ENCODE results near the gene GPR143.

DNA sequence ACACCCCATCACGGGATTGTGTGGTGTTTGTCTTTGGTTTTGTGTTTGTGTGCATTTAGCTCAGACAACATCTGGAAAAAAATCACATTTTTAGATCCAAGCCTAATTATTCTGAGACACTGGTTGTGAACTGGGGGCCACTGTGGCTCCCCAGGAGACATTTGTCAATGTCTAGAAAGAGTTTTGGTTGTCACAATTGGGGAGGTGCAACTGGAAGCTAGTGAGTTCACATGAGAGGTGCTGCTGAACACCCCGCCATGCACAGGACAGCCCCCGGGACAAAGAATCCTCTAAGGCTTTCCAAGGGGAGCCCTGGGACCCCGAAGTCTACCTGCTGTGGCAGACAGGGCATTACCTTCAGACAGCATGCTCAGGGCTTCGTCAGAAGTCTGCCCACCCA, 26.5 kb downstream of the GPR143 start:
- TF ChIP-seq, protein P1, sequence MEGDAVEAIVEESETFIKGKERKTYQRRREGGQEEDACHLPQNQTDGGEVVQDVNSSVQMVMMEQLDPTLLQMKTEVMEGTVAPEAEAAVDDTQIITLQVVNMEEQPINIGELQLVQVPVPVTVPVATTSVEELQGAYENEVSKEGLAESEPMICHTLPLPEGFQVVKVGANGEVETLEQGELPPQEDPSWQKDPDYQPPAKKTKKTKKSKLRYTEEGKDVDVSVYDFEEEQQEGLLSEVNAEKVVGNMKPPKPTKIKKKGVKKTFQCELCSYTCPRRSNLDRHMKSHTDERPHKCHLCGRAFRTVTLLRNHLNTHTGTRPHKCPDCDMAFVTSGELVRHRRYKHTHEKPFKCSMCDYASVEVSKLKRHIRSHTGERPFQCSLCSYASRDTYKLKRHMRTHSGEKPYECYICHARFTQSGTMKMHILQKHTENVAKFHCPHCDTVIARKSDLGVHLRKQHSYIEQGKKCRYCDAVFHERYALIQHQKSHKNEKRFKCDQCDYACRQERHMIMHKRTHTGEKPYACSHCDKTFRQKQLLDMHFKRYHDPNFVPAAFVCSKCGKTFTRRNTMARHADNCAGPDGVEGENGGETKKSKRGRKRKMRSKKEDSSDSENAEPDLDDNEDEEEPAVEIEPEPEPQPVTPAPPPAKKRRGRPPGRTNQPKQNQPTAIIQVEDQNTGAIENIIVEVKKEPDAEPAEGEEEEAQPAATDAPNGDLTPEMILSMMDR (IDR thresholded peaks at IDR 0.05; ENCODE audit: extremely low read depth in 1 of 2, insufficient read depth in 1 of 2, low read depth in 1 of 2, low read length in 2 of 2), result no peak
- TF ChIP-seq POLR2A (IDR thresholded peaks at IDR 0.05; ENCODE audit: low read depth, low read length) (no peak), GATA2 (IDR thresholded peaks at IDR 0.05; ENCODE audit: insufficient read depth, insufficient read length, low read depth, low read length) (no peak), JUN (IDR thresholded peaks at IDR 0.05; ENCODE audit: borderline replicate concordance, insufficient read depth, insufficient read length, low read depth) (no peak), POLR2AphosphoS5 (IDR thresholded peaks at IDR 0.05; ENCODE audit: insufficient read depth, low read depth, low read length) (no peak), MYC (IDR thresholded peaks at IDR 0.05; ENCODE audit: low read depth, low read length) (no peak)
- TF ChIP-seq, protein P2, sequence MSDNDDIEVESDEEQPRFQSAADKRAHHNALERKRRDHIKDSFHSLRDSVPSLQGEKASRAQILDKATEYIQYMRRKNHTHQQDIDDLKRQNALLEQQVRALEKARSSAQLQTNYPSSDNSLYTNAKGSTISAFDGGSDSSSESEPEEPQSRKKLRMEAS (IDR thresholded peaks at IDR 0.05; ENCODE audit: insufficient read depth, insufficient read length), result no peak
